Panc1 (cell line): ENCODE measurements around the gene GUCY1A1. TPM values are rescaled to one million over a fixed set of nuclear protein-coding genes. Genes with fewer than 3 reads are reported as not detected.

Experiments used
- ATAC-seq: fragments of 200-7000 bp; cut with Tn5 transposase; 2 replicates; pipeline ENCODE4 v1.9.1; 2020; ENCODE audit warnings: mild to moderate bottlenecking, moderate library complexity
- BruUV-seq: library from RNA; stranded (reverse); fragments of 400-500 nt; replicated peaks from 2 replicates; lab custom pipeline; 2021; lab: Mats Ljungman, UMichigan
- CTCF ChIA-PET: fragments of 300-600 bp; sonication (Branson Sonifier 250); formaldehyde crosslinking; loops from one replicate; lab custom pipeline; 2022; ENCODE audit warnings: antibody characterized with exemption; lab: Charles Lee
- POLR2A ChIA-PET: fragments of 300-600 bp; sonication (Branson Sonifier 250); formaldehyde crosslinking; loops from one replicate; lab custom pipeline; 2022; ENCODE audit warnings: antibody characterized with exemption; lab: Charles Lee
- DNase-seq: peaks from one replicate; pipeline ENCODE4 v3.0.0-alpha.2; 2010; ENCODE audit warnings: low read depth, low spot score
- H3K27ac ChIP-seq: 2 replicates; pipeline ENCODE4 v1.5.1; 2011; ENCODE audit warnings: mild to moderate bottlenecking, low read length, inconsistent platforms
- H3K27me3 ChIP-seq: fragments of 200-500 bp; sonication (Bioruptor generic); 2 replicates; pipeline ENCODE4 v1.6.0; 2014; ENCODE audit warnings: low read length, inconsistent platforms; ENCODE audit not compliant: control insufficient read depth, insufficient read depth
- H3K36me3 ChIP-seq: fragments of 200-500 bp; sonication (Bioruptor generic); 2 replicates; pipeline ENCODE4 v1.5.1; 2014; ENCODE audit warnings: inconsistent platforms, mild to moderate bottlenecking, low read length, moderate library complexity; ENCODE audit not compliant: control insufficient read depth, insufficient read depth
- H3K4me1 ChIP-seq: 2 replicates; pipeline ENCODE4 v1.5.1; 2011; ENCODE audit warnings: inconsistent platforms, mild to moderate bottlenecking, low read length, moderate library complexity; ENCODE audit not compliant: control insufficient read depth, insufficient read depth
- H3K4me3 ChIP-seq, 2 experiments: 2 replicates each; pipeline ENCODE4 v1.5.1; 2011 to 2012; ENCODE audit warnings: low read depth in 2 of 2, low read length in 2 of 2, mild to moderate bottlenecking in 2 of 2, inconsistent platforms in 1 of 2, moderate library complexity in 1 of 2
- H3K9me3 ChIP-seq: fragments of 200-500 bp; sonication (Bioruptor generic); 2 replicates; pipeline ENCODE4 v1.5.1; 2014; ENCODE audit warnings: low read depth, mild to moderate bottlenecking, inconsistent platforms, low read length, moderate library complexity; ENCODE audit not compliant: control insufficient read depth, insufficient read depth
- POLR2AphosphoS5 ChIP-seq: IDR thresholded peaks from 2 replicates; pipeline ENCODE4 v1.6.1; 2012; ENCODE audit warnings: mild to moderate bottlenecking, low read depth, low read length, moderate library complexity
- REST ChIP-seq, 2 experiments: IDR thresholded peaks; 2 replicates each; pipeline ENCODE4 v1.6.1; 2011 to 2012; ENCODE audit warnings: low read depth in 2 of 2, control low read depth in 1 of 2, low read length in 1 of 2, mild to moderate bottlenecking in 1 of 2, moderate library complexity in 1 of 2; ENCODE audit not compliant: insufficient read depth in 1 of 2
- SIN3A ChIP-seq: IDR thresholded peaks from 2 replicates; pipeline ENCODE4 v1.6.1; 2012; ENCODE audit warnings: low read depth, mild to moderate bottlenecking, low read length, moderate library complexity, borderline replicate concordance; ENCODE audit not compliant: insufficient read depth
- TCF7L2 ChIP-seq: IDR thresholded peaks from 2 replicates; pipeline ENCODE4 v1.6.1; 2011; ENCODE audit warnings: mild to moderate bottlenecking, low read depth, low read length, inconsistent platforms
- in situ Hi-C: cut with HindIII; loops from 2 replicates; pipeline ENCODE4 v1.10.0; 2016; ENCODE audit warnings: low sequenced_read_pairs, low pct_unique_long_range_greater_than_20kb
- intact Hi-C: fragments of 100-400 bp; cut with micrococcal nuclease; formaldehyde crosslinking; loops from one replicate; pipeline ENCODE4 v1.10.0; 2022; ENCODE audit not compliant: unreplicated experiment
- total RNA-seq: library from RNA; stranded (reverse); gene quantifications from one replicate; pipeline ENCODE4 v1.2.1, GENCODE V29; 2021; ENCODE audit not compliant: unreplicated experiment
- TF ChIP-seq, protein P1 (sequence below): fragments of 450-650 bp; IDR thresholded peaks from 2 replicates; pipeline ENCODE4 v1.5.1; 2017; ENCODE audit warnings: mild to moderate bottlenecking

The GUCY1A1 gene
- total RNA-seq, 1 experiment from 2014 or later, result 0.57 TPM

DNA sequence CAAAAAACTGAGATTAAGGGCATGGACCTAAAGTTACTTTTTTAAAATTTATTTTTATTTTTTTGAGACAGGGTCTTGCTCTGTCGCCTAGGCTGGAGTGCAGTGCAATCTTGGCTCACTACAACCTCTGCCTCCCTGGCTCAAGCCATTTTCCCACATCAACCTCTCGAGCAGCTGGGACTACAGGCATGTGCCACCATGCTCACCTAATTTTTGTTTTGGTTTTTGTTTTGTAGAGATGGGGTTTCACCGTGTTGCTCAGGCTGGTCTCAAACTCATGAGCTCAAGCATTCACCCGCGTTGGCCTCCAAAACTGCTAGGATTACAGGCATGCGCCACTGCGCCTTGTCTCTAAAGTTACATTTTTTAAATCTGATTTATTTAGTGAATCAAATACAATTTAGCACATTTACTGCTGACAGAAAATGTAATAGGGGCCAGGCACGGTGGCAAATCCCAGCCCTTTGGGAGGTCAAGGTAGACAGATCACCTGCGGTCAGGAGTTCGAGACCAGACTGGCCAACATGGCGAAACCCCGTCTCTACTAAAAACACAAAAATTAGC, 38.3 kb downstream of the GUCY1A1 start:
- no peak for DNase-seq
- no TSS peak for BruUV-seq

DNA sequence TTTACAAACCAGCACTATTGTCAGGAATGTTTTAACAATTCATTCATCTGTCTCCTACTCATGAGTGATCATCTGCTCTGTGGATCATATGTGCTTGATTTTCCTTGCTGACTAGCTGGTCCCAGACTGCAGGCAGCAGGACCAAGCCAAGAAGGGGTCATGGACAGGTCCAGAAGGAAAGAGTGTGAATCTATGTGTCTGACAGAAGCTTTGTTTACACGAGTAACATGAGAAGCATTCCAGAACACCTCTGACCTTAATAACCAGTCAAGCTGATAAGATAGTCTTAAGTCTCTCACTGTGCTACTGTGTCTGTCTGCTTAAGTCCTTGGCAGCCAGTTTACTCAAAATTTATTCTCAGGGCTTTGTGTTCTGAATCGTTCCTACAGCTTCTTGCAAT, 39.0 kb downstream of the GUCY1A1 start:
- DNase-seq (no peak), ATAC-seq (no peak)
- H3K36me3 ChIP-seq, result no peaks in the 10 kb centered on the region
- in situ Hi-C loops, result no loop called here
- no peaks in the 10 kb centered on the region for H3K9me3 ChIP-seq
- no peak overlapping the region for H3K27ac ChIP-seq
- intact Hi-C loops, result no loop called here
- POLR2A ChIA-PET, result no interaction called here
- no peak overlapping the region for H3K4me3 ChIP-seq
- no TSS peak for BruUV-seq
- TF ChIP-seq TCF7L2 (no peak), SIN3A (no peak), POLR2AphosphoS5 (no peak), REST (IDR thresholded peaks at IDR 0.05; ENCODE audit: insufficient read depth in 1 of 2, low read depth in 2 of 2, low read length in 1 of 2) (no peak)
- TF ChIP-seq, protein P1, sequence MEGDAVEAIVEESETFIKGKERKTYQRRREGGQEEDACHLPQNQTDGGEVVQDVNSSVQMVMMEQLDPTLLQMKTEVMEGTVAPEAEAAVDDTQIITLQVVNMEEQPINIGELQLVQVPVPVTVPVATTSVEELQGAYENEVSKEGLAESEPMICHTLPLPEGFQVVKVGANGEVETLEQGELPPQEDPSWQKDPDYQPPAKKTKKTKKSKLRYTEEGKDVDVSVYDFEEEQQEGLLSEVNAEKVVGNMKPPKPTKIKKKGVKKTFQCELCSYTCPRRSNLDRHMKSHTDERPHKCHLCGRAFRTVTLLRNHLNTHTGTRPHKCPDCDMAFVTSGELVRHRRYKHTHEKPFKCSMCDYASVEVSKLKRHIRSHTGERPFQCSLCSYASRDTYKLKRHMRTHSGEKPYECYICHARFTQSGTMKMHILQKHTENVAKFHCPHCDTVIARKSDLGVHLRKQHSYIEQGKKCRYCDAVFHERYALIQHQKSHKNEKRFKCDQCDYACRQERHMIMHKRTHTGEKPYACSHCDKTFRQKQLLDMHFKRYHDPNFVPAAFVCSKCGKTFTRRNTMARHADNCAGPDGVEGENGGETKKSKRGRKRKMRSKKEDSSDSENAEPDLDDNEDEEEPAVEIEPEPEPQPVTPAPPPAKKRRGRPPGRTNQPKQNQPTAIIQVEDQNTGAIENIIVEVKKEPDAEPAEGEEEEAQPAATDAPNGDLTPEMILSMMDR, result no peak
- H3K4me1 ChIP-seq, result no peaks in the 10 kb centered on the region
- no peaks in the 10 kb centered on the region for H3K27me3 ChIP-seq
- CTCF ChIA-PET, result no interaction called here

More for the DNA sequence above, 38.3 kb downstream of the GUCY1A1 start:
- POLR2A ChIA-PET, result no interaction called here
- no peaks in the 10 kb centered on the region for H3K36me3 ChIP-seq
- CTCF ChIA-PET, result no interaction called here
- no peak for TF ChIP-seq TCF7L2
- TF ChIP-seq SIN3A, result no peak
- TF ChIP-seq, protein P1, result no peak
- no peak for TF ChIP-seq REST (IDR thresholded peaks at IDR 0.05; ENCODE audit: insufficient read depth in 1 of 2, low read depth in 2 of 2, low read length in 1 of 2)
- no peak for TF ChIP-seq POLR2AphosphoS5
- intact Hi-C loops (no loop called here), in situ Hi-C loops (no loop called here)
- no peaks in the 10 kb centered on the region for H3K27me3 ChIP-seq
- no peaks in the 10 kb centered on the region for H3K4me1 ChIP-seq
- H3K9me3 ChIP-seq, result no peaks in the 10 kb centered on the region
- no peak overlapping the region for H3K27ac ChIP-seq
- H3K4me3 ChIP-seq, result no peak overlapping the region
- no peak for ATAC-seq
